DOHH2 (cell line): ENCODE results near the gene RALGPS2.

Source experiments
- EZH2phosphoT487 ChIP-seq: fragments of 200-600 bp; sonication (generic); IDR thresholded peaks from 2 replicates; pipeline ENCODE4 v1.6.1; 2017; ENCODE audit warnings: borderline replicate concordance, mild to moderate bottlenecking, antibody characterized with exemption, low read length, moderate library complexity, mixed read lengths
- TF ChIP-seq, protein P1 (sequence below): fragments of 200-600 bp; sonication (generic); IDR thresholded peaks from one replicate; pipeline ENCODE4 v1.5.1; 2014; ENCODE audit warnings: antibody characterized with exemption, mild to moderate bottlenecking, low read depth, low read length; ENCODE audit not compliant: poor library complexity, severe bottlenecking

DNA sequence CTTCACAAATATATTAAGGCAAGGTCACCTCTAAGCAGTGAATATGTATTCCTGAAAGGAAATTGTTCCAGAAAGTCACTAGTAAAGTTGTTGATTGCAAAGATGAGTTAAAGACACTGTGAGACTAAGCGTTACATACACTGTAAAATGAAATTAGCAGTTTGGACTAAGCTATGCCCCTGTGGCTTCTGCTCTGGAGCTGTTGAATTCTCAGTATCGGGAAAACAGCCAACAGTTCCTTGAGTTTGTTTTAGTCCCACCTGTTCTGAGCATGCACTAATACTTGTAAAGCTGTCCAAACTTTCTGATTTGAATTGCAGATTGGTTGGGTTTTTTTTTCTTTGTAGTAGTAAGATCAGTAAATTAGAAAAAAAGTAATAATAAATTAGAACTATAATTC is 124.9 kb downstream of the RALGPS2 start:
- TF ChIP-seq, protein P1, sequence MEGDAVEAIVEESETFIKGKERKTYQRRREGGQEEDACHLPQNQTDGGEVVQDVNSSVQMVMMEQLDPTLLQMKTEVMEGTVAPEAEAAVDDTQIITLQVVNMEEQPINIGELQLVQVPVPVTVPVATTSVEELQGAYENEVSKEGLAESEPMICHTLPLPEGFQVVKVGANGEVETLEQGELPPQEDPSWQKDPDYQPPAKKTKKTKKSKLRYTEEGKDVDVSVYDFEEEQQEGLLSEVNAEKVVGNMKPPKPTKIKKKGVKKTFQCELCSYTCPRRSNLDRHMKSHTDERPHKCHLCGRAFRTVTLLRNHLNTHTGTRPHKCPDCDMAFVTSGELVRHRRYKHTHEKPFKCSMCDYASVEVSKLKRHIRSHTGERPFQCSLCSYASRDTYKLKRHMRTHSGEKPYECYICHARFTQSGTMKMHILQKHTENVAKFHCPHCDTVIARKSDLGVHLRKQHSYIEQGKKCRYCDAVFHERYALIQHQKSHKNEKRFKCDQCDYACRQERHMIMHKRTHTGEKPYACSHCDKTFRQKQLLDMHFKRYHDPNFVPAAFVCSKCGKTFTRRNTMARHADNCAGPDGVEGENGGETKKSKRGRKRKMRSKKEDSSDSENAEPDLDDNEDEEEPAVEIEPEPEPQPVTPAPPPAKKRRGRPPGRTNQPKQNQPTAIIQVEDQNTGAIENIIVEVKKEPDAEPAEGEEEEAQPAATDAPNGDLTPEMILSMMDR = no peak
- TF ChIP-seq EZH2phosphoT487 = no peak
